Astrocyte (in vitro differentiated cells and primary cell): ENCODE measurements around the gene ZNF367. TPM values are rescaled to one million over a fixed set of nuclear protein-coding genes. Genes with fewer than 3 reads are reported as not detected.
A peak's percentile ranks its signal among the peaks of the same experiment; 100 is the strongest.

Experiments
- DNase-seq: peaks from one replicate; pipeline ENCODE4 v3.0.0-alpha.2; 2010; ENCODE audit warnings: low read depth
- FAIRE-seq: peaks from 2 replicates; lab custom pipeline; 2011; peaks lifted over from hg19 to GRCh38; lab: Jason Lieb, UNC
- H2AFZ ChIP-seq: 2 replicates; pipeline ENCODE4 v1.6.0; 2012; ENCODE audit warnings: low read depth, low read length, inconsistent platforms
- H3K27ac ChIP-seq: 2 replicates; pipeline ENCODE4 v1.5.1; 2011; ENCODE audit warnings: low read depth, low read length, inconsistent platforms
- H3K27me3 ChIP-seq: 2 replicates; pipeline ENCODE4 v1.6.0; 2011; ENCODE audit warnings: low read length, inconsistent platforms; ENCODE audit not compliant: insufficient read depth
- H3K36me3 ChIP-seq: 2 replicates; pipeline ENCODE4 v1.5.1; 2011; ENCODE audit warnings: low read length, inconsistent platforms; ENCODE audit not compliant: insufficient read depth
- H3K4me1 ChIP-seq: 2 replicates; pipeline ENCODE4 v1.5.1; 2011; ENCODE audit warnings: low read length, inconsistent platforms; ENCODE audit not compliant: insufficient read depth
- H3K4me2 ChIP-seq: 2 replicates; pipeline ENCODE4 v1.6.0; 2012; ENCODE audit warnings: low read length, inconsistent platforms
- H3K4me3 ChIP-seq: 2 replicates; pipeline ENCODE4 v1.5.1; 2011; ENCODE audit warnings: low read depth, mild to moderate bottlenecking, low read length, inconsistent platforms; ENCODE audit not compliant: insufficient read depth
- H3K79me2 ChIP-seq: 2 replicates; pipeline ENCODE4 v1.6.0; 2012; ENCODE audit warnings: mild to moderate bottlenecking, low read length, inconsistent platforms; ENCODE audit not compliant: insufficient read depth
- H3K9ac ChIP-seq: 2 replicates; pipeline ENCODE4 v1.6.0; 2012; ENCODE audit warnings: mild to moderate bottlenecking, low read length, inconsistent platforms
- H3K9me3 ChIP-seq: 2 replicates; pipeline ENCODE4 v1.5.1; 2012; ENCODE audit warnings: low read depth, mild to moderate bottlenecking, low read length, inconsistent platforms; ENCODE audit not compliant: insufficient read depth
- H4K20me1 ChIP-seq: 2 replicates; pipeline ENCODE4 v1.6.0; 2012; ENCODE audit warnings: low read length, inconsistent platforms; ENCODE audit not compliant: insufficient read depth
- H3K27ac Mint-ChIP-seq: one replicate; pipeline ENCODE4 v1.8.0; 2021; ENCODE audit warnings: mild to moderate bottlenecking, mixed read lengths; ENCODE audit not compliant: unreplicated experiment
- H3K27me3 Mint-ChIP-seq: one replicate; pipeline ENCODE4 v1.8.0; 2021; ENCODE audit warnings: low read depth, mixed read lengths; ENCODE audit not compliant: unreplicated experiment
- H3K36me3 Mint-ChIP-seq: one replicate; pipeline ENCODE4 v1.8.0; 2021; ENCODE audit warnings: low read depth, mixed read lengths; ENCODE audit not compliant: unreplicated experiment
- H3K4me1 Mint-ChIP-seq: one replicate; pipeline ENCODE4 v1.8.0; 2021; ENCODE audit warnings: low read depth, mixed read lengths; ENCODE audit not compliant: unreplicated experiment
- H3K4me3 Mint-ChIP-seq: one replicate; pipeline ENCODE4 v1.8.0; 2021; ENCODE audit warnings: mild to moderate bottlenecking, moderate library complexity, mixed read lengths; ENCODE audit not compliant: unreplicated experiment
- H3K9me3 Mint-ChIP-seq: one replicate; pipeline ENCODE4 v1.8.0; 2021; ENCODE audit warnings: mild to moderate bottlenecking, mixed read lengths; ENCODE audit not compliant: unreplicated experiment
- CTCF ChIP-seq: IDR thresholded peaks from 2 replicates; pipeline ENCODE4 v1.5.1; 2011; ENCODE audit warnings: low read depth, mild to moderate bottlenecking, inconsistent platforms, low read length, moderate library complexity; ENCODE audit not compliant: insufficient read depth
- EZH2 ChIP-seq: IDR thresholded peaks from 2 replicates; pipeline ENCODE4 v1.6.1; 2012; ENCODE audit warnings: mild to moderate bottlenecking, low read length, inconsistent platforms; ENCODE audit not compliant: insufficient read depth
- total RNA-seq: library from RNA; stranded (reverse); gene quantifications from 2 replicates; pipeline ENCODE4 v1.2.1, GENCODE V29; 2021

The ZNF367 gene
- total RNA-seq, 1 donor from 2014 or later: 0.89 TPM

DNA sequence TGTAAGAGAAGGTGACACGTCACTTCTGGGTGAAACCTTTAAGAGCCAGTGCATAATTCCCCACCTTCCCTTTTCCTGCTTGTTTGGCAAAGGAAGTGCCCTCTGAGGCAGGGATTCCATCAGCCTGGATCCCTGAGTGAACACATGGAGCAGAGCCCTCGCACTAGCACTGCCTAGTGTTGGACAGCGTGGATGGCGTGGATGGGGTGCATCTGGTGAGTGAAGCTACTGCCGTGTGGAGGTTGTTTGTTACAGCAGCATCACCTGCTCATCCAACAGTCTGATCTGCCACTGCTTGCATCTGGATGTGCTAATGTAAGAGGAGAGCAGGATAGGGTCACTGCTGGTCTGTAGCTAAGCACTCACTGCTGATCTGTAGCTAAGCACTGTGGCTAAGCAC, 69.9 kb downstream of the ZNF367 start:
- no peak overlapping the region for H3K4me2 ChIP-seq
- DNase-seq (no peak), FAIRE-seq (no peak)
- no peak overlapping the region for H3K4me3 Mint-ChIP-seq
- no peak overlapping the region for H3K4me3 ChIP-seq
- H2AFZ ChIP-seq: no peak overlapping the region
- H3K9me3 ChIP-seq: peaks cover 3% of the 10 kb centered on the region
- peaks cover 8% of the 10 kb centered on the region for H3K4me1 Mint-ChIP-seq
- TF ChIP-seq EZH2: no peak
- TF ChIP-seq CTCF: no peak
- peaks cover 3% of the 10 kb centered on the region for H3K9me3 Mint-ChIP-seq
- H3K9ac ChIP-seq: no peak overlapping the region
- H3K27me3 Mint-ChIP-seq: no peaks in the 10 kb centered on the region
- peaks cover 5% of the 10 kb centered on the region for H3K36me3 ChIP-seq
- no peaks in the 10 kb centered on the region for H4K20me1 ChIP-seq
- no peaks in the 10 kb centered on the region for H3K79me2 ChIP-seq
- peaks cover 10% of the 10 kb centered on the region for H3K36me3 Mint-ChIP-seq
- H3K27ac Mint-ChIP-seq: no peak overlapping the region
- H3K27ac ChIP-seq: no peak overlapping the region
- peaks cover 10% of the 10 kb centered on the region for H3K4me1 ChIP-seq
- H3K27me3 ChIP-seq: no peaks in the 10 kb centered on the region

GRCh38 chr9:96345551-96345950, 72.6 kb downstream of the ZNF367 start:
- DNase-seq (no peak), FAIRE-seq (no peak)
- H3K36me3 ChIP-seq: peaks cover under 1% of the 10 kb centered on the region
- H2AFZ ChIP-seq: no peak overlapping the region
- no peaks in the 10 kb centered on the region for H3K27me3 ChIP-seq
- H3K27ac Mint-ChIP-seq: peak overlapping the region; percentile 41
- H3K4me1 Mint-ChIP-seq: peaks cover 14% of the 10 kb centered on the region
- H3K4me1 ChIP-seq: peaks cover 10% of the 10 kb centered on the region
- H3K4me3 Mint-ChIP-seq: no peak overlapping the region
- H3K9me3 Mint-ChIP-seq: peaks cover 3% of the 10 kb centered on the region
- peaks cover 3% of the 10 kb centered on the region for H3K9me3 ChIP-seq
- H3K27ac ChIP-seq: no peak overlapping the region
- H4K20me1 ChIP-seq: no peaks in the 10 kb centered on the region
- H3K36me3 Mint-ChIP-seq: peaks cover 13% of the 10 kb centered on the region
- no peaks in the 10 kb centered on the region for H3K27me3 Mint-ChIP-seq
- no peak overlapping the region for H3K4me3 ChIP-seq
- no peaks in the 10 kb centered on the region for H3K79me2 ChIP-seq
- H3K4me2 ChIP-seq: no peak overlapping the region
- H3K9ac ChIP-seq: no peak overlapping the region
- TF ChIP-seq EZH2 (no peak), CTCF (no peak)

GRCh38 chr9:96344458-96345180, 73.6 kb downstream of the ZNF367 start:
- H3K4me1 Mint-ChIP-seq: peaks cover 19% of the 10 kb centered on the region
- H3K79me2 ChIP-seq: no peaks in the 10 kb centered on the region
- H3K27me3 Mint-ChIP-seq: no peaks in the 10 kb centered on the region
- no peaks in the 10 kb centered on the region for H4K20me1 ChIP-seq
- H3K4me2 ChIP-seq: peak overlapping the region; percentile 42
- TF ChIP-seq EZH2 (no peak), CTCF (no peak)
- H3K36me3 Mint-ChIP-seq: peaks cover 13% of the 10 kb centered on the region
- no peak overlapping the region for H3K27ac Mint-ChIP-seq
- H3K4me3 Mint-ChIP-seq: no peak overlapping the region
- H3K27me3 ChIP-seq: no peaks in the 10 kb centered on the region
- H3K4me3 ChIP-seq: peak overlapping the region; percentile 2
- H2AFZ ChIP-seq: no peak overlapping the region
- peak; percentile 96 for DNase-seq
- peak overlapping the region; percentile 47 for H3K27ac ChIP-seq
- H3K36me3 ChIP-seq: no peaks in the 10 kb centered on the region
- FAIRE-seq: no peak
- H3K9ac ChIP-seq: no peak overlapping the region
- H3K9me3 Mint-ChIP-seq: peaks cover 3% of the 10 kb centered on the region
- peaks cover 3% of the 10 kb centered on the region for H3K9me3 ChIP-seq
- H3K4me1 ChIP-seq: peaks cover 10% of the 10 kb centered on the region
